ENCODE results near the gene APPL1.
"Not testable (repeated sequence)": the region's sequence is repeated elsewhere in the genome, so short reads cannot be mapped to it uniquely, and the experiment has no call there.

The APPL1 gene

GRCh38 chr3:57274845-57275244 is 47.3 kb downstream of the APPL1 start:
- no peak for DNase-seq

GRCh38 chr3:57275393-57275792 is 47.9 kb downstream of the APPL1 start:
- DNase-seq = no peak

DNA sequence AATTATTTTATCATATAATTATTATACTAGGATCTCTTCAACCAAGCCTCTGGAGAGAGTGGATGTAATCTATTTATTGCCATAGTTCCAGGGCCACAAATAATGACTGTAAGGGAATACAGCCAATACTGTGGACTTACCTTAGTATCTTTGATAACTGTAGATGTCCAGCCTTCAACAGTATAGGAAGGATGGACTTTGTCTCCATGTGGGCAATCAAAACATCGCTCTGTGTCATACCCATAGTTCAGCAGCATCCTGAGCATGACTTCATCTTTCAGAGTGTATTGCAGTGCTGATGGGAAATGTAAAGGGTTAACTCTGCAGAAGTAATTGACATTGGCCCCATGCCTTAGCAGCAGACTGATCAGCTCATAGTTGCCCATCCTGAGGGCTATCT is 50.7 kb downstream of the APPL1 start:
- no peak for DNase-seq

GRCh38 chr3:57279685-57280084 is 52.2 kb downstream of the APPL1 start:
- no peak for DNase-seq

- DNase-seq = no peak
These were observed 54.2 kb downstream of the APPL1 start for GRCh38 chr3:57281715-57282114.

GRCh38 chr3:57283334-57283733 is 55.8 kb downstream of the APPL1 start:
- DNase-seq = no peak

DNA sequence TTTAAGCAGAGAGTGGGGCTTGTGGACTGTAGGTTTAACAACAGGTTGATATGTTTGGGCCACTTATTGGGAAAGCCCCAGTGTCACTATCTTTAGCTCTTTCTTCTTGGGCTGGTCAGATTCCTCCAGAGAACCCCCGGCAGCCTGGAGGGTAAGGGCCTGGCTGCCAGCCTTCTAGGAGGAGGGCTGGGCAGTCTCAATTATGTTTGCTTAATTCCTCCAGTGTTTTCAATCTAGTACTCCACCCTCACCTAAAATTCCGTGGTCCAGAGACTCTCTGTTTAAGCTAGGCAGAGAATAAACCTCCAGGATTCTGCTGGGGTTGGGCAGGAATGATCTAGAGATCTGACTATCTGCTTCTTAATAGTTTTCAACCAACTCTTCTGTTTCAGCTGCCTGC is 59.7 kb downstream of the APPL1 start:
- no peak for DNase-seq

DNA sequence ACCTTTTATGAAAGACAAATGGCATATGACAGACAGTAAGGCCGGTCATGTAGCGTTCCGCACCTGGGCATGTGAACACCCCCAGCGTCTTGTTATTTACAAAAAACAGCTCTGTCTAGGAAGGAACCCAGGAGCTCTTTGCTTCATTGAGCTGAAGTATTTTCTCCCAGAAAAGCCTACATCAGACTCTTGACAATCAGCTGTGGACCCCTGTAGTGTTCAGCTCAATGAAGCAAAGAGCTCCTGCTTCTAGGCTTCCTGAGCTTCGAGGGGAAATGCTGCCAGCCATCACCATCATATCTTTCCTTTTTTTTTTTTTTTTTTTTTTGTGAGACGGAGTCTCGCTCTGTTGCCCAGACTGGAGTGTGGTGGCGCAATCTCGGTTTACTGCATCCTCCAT is 60.9 kb downstream of the APPL1 start:
- no peak for DNase-seq

- no peak for DNase-seq
These were observed 64.8 kb downstream of the APPL1 start, which contains the start of gene ASB14 for GRCh38 chr3:57292159-57292896. Gene ASB14, minus strand, starts transcription at chr3:57292685. Its CDS starts 652 bp downstream, at chr3:57292033.

GRCh38 chr3:57292897-57293526 is 65.5 kb downstream of the APPL1 start:
- no peak for DNase-seq

GRCh38 chr3:57298041-57298440 is 70.5 kb downstream of the APPL1 start:
- no peak for DNase-seq

GRCh38 chr3:57303520-57303919 is 76.0 kb downstream of the APPL1 start:
- DNase-seq = not testable (repeated sequence)

DNA sequence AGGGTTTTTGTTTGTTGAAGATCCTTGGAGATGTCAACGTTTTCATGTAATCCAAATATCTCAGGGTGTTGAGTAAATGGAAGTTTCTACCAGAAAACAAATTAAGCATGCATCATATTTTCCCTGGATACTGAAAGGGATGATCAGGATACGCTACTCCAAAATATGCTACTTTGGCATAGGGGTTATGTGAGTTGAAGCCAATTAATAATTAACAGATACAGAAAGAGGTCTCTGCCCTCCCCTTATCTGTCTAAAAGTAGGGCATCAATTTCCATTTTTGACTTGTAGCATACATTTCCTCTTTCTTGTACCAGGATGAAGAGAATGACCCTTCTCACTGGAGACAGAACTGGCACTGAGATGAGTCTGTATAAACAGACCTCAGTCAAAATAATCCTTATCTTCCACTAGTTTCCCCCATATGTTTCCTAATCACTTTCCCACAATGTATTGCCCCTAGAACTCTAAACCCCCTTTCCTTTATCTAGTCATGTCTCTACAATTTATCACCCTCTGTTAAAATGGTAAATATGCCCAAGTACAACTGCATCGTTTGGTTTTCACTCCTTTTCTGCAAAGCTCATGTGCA is 82.3 kb downstream of the APPL1 start:
- no peak for DNase-seq

DNA sequence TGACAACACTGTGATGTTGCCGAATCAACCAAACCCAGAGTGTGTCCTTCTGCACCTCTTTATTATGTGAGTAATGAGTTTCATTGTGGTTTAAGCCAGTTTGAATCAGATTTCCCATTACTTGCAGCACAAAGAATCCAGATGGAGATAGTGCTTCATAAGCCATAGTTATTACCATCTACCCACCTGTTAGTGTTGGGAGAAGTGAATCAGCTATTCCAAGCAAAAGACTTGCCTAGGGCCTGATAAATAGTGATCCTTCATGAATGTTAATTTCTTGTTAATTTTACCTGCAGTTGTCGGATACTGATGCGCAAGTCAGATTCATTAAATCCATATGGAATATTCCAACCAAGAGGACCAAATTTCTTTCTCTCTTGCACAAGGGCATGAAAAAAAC is 86.7 kb downstream of the APPL1 start:
- DNase-seq = no peak
